GM12878 (cell line): ENCODE data around the gene PUS10. TPM values are rescaled to one million over a fixed set of nuclear protein-coding genes. Genes with fewer than 3 reads are reported as not detected.

Source experiments
- ATAC-seq: fragments of 200-7000 bp; cut with Tn5 transposase; 3 replicates; pipeline ENCODE4 v1.9.1; 2020; ENCODE audit warnings: mild to moderate bottlenecking, moderate library complexity
- BruUV-seq: library from RNA; stranded (reverse); fragments of 400-500 nt; replicated peaks from 2 replicates; lab custom pipeline; 2021; lab: Mats Ljungman, UMichigan
- CTCF ChIA-PET: fragments of 300-600 bp; sonication (Branson Sonifier 250); formaldehyde crosslinking; extraction: SDS; loops from one replicate; lab custom pipeline; 2021; ENCODE audit warnings: inconsistent platforms; lab: Yijun Ruan, JAX
- POLR2A ChIA-PET: fragments of 350-600 bp; formaldehyde crosslinking; extraction: SDS; loops from one replicate; lab custom pipeline; 2021; ENCODE audit warnings: inconsistent platforms; lab: Charles Lee
- RAD21 ChIA-PET: fragments of 300-600 bp; sonication (Branson Sonifier 250); formaldehyde crosslinking; loops from one replicate; lab custom pipeline; 2023; ENCODE audit warnings: antibody characterized with exemption; ENCODE audit not compliant: unreplicated experiment; lab: Charles Lee
- SMC1A ChIA-PET: fragments of 300-600 bp; sonication (Branson Sonifier 250); formaldehyde crosslinking; loops from one replicate; lab custom pipeline; 2023; ENCODE audit not compliant: unreplicated experiment, uncharacterized antibody; lab: Charles Lee
- DNase-seq: peaks from one replicate; pipeline ENCODE4 v3.0.0-alpha.2; 2011; ENCODE audit warnings: low read depth, low spot score
- FAIRE-seq: peaks from 3 replicates; lab custom pipeline; 2011; peaks lifted over from hg19 to GRCh38; lab: Jason Lieb, UNC
- H2AFZ ChIP-seq: 2 replicates; pipeline ENCODE4 v1.6.0; 2011; ENCODE audit warnings: low read depth, low read length, control low read depth; ENCODE audit not compliant: control insufficient read depth
- H3K27ac ChIP-seq: 2 replicates; pipeline ENCODE4 v1.5.1; 2011; ENCODE audit warnings: control low read depth; ENCODE audit not compliant: control insufficient read depth, insufficient read depth
- H3K27me3 ChIP-seq, 2 experiments: replicated peaks in 1 of 2; 2 replicates each; pipeline versions ENCODE4 v1.6.0 to v1.6.1; 2011; ENCODE audit warnings: low read length in 1 of 2; ENCODE audit not compliant: control insufficient read depth in 2 of 2, insufficient read depth in 2 of 2
- H3K36me3 ChIP-seq, 2 experiments: 2 replicates each; pipeline ENCODE4 v1.5.1; 2011; ENCODE audit warnings: low read length in 1 of 2; ENCODE audit not compliant: control insufficient read depth in 2 of 2, insufficient read depth in 2 of 2
- H3K4me1 ChIP-seq: 2 replicates; pipeline ENCODE4 v1.6.1; 2011; ENCODE audit warnings: mild to moderate bottlenecking, low read length, moderate library complexity, mixed read lengths; ENCODE audit not compliant: control insufficient read depth, insufficient read depth
- H3K4me2 ChIP-seq: 2 replicates; pipeline ENCODE4 v1.6.0; 2011; ENCODE audit warnings: control low read depth; ENCODE audit not compliant: control insufficient read depth, insufficient read depth
- H3K4me3 ChIP-seq: fragments of 200-600 bp; sonication (generic); 2 replicates; pipeline ENCODE4 v1.5.1; 2016
- H3K79me2 ChIP-seq: 2 replicates; pipeline ENCODE4 v1.6.0; 2011; ENCODE audit warnings: low read length; ENCODE audit not compliant: control insufficient read depth, insufficient read depth
- H3K9ac ChIP-seq: 2 replicates; pipeline ENCODE4 v1.8.0; 2011; ENCODE audit warnings: low read length, control low read depth, mixed read lengths; ENCODE audit not compliant: control insufficient read depth, insufficient read depth
- H3K9me3 ChIP-seq: replicated peaks from 3 replicates; pipeline ENCODE4 v1.5.1; 2011; ENCODE audit warnings: mild to moderate bottlenecking, low read length; ENCODE audit not compliant: control insufficient read depth, insufficient read depth
- H4K20me1 ChIP-seq: 2 replicates; pipeline ENCODE4 v1.6.0; 2011; ENCODE audit not compliant: control insufficient read depth, insufficient read depth
- CBX3 ChIP-seq: fragments of 200-600 bp; sonication (generic); IDR thresholded peaks from 2 replicates; pipeline ENCODE4 v1.6.1; 2016; ENCODE audit warnings: low read depth, borderline replicate concordance
- ELK1 ChIP-seq: IDR thresholded peaks from 2 replicates; pipeline ENCODE4 v1.6.1; 2012; ENCODE audit warnings: low read depth, low read length, improper control_type of control experiment
- HDAC6 ChIP-seq: fragments of 200-600 bp; sonication (generic); IDR thresholded peaks from one replicate; pipeline ENCODE4 v1.8.0; 2017; ENCODE audit warnings: antibody characterized with exemption; ENCODE audit not compliant: unreplicated experiment
- JUNB ChIP-seq: IDR thresholded peaks from 2 replicates; pipeline ENCODE4 v1.6.1; 2016; ENCODE audit warnings: antibody characterized with exemption, mild to moderate bottlenecking
- MLLT1 ChIP-seq: fragments of 450-650 bp; IDR thresholded peaks from 2 replicates; pipeline ENCODE4 v1.6.1; 2016; ENCODE audit warnings: mild to moderate bottlenecking
- SMARCA5 ChIP-seq: fragments of 450-650 bp; IDR thresholded peaks from 2 replicates; pipeline ENCODE4 v1.6.1; 2017; ENCODE audit warnings: mild to moderate bottlenecking
- SPI1 ChIP-seq: IDR thresholded peaks from 2 replicates; pipeline ENCODE4 v1.6.1; 2011; ENCODE audit warnings: low read depth, mild to moderate bottlenecking, low read length, moderate library complexity, borderline replicate concordance; ENCODE audit not compliant: insufficient read depth
- WRNIP1 ChIP-seq: IDR thresholded peaks from 2 replicates; pipeline ENCODE4 v1.6.1; 2011; ENCODE audit warnings: low read depth, low read length, improper control_type of control experiment, borderline replicate concordance
- ZNF274 ChIP-seq: IDR thresholded peaks from one replicate; pipeline ENCODE4 v1.8.0; 2011; ENCODE audit not compliant: insufficient read length, insufficient read depth
- ZNF622 ChIP-seq: fragments of 450-650 bp; IDR thresholded peaks from 2 replicates; pipeline ENCODE4 v1.6.1; 2017; ENCODE audit warnings: mild to moderate bottlenecking, inconsistent platforms
- WGBS: methylation state at CpG from one replicate; pipeline ENCODE4 v1.1.6; 2016; ENCODE audit warnings: low lambda C conversion rate; ENCODE audit not compliant: insufficient replicate concordance, insufficient coverage; ENCODE audit errors: missing lambda C conversion rate; 5-methylcytosine and 5-hydroxymethylcytosine counted together
- in situ Hi-C: fragments of 300-500 bp; cut with MboI; formaldehyde crosslinking; loops from 9 replicates; pipeline ENCODE4 v1.14.3; 2018; ENCODE audit warnings: mixed read lengths
- intact Hi-C: fragments of 100-400 bp; cut with micrococcal nuclease; formaldehyde crosslinking; loops from one replicate; pipeline ENCODE4 v1.14.2; 2022; ENCODE audit not compliant: unreplicated experiment
- polyA plus RNA-seq, 11 experiments: library from polyadenylated mRNA; depleted of rRNA in 4 of 11; unstranded in 6 of 11; stranded (reverse) in 5 of 11; fragments of >200 nt; fragmentation: Nextera tagmentation in 4 of 11; fragmentation: Illumina TruSeq in 1 of 11; extraction: Ambion mirVana in 4 of 11; extraction: Trizol in 1 of 11; gene quantifications; 1 replicate in 1 of 11; 2 replicates in 10 of 11; pipeline versions ENCODE4 v1.2.1 to v1.2.3, GENCODE V29; 2011 to 2016; ENCODE audit warnings: inconsistent platforms in 2 of 11, missing spikeins in 2 of 11, low read depth in 1 of 11
- total RNA-seq, 4 experiments: library from RNA; depleted of rRNA in 3 of 4; stranded (reverse); fragments of >200 nt in 3 of 4; fragmentation: Illumina TruSeq in 1 of 4; extraction: Trizol in 1 of 4; gene quantifications; 2 replicates each; pipeline versions ENCODE4 v1.2.1 to v1.2.3, GENCODE V29; 2013 to 2021
- TF ChIP-seq, protein P1 (sequence below): IDR thresholded peaks from 2 replicates; pipeline ENCODE4 v1.6.1; 2012; ENCODE audit warnings: improper control_type of control experiment, low read depth, low read length; ENCODE audit not compliant: insufficient replicate concordance
- TF ChIP-seq, protein P2 (sequence below): fragments of 450-650 bp; conservative IDR thresholded peaks from 2 replicates; pipeline ENCODE4 v1.6.1; 2017; ENCODE audit warnings: mild to moderate bottlenecking, moderate library complexity

The PUS10 gene
- total and polyA plus RNA-seq, 10 of the 15 experiments (the other 5 are each of a cell fraction or from before 2014, with no cell fraction given): 9.1 to 17.0 (median 13.0) TPM

DNA sequence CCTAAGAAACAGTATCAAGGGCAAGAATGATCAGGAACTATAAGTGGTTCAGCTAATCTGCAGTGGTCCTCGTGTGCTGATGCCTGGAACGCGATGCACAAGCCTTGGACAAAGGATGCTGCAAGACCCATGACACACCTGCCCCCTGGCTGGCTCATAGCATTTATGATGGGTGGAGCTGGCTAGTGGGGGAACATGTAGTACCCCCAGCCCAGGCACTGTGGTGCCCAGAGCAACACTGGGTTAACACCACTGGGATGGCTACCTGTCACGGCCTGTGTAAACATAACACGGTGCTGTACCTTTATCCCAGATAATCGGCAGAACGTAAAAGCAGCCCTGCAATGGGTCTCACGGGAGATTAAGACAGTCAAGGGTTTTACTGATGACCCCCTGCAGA lies 60.8 kb downstream of the PUS10 start:
- FAIRE-seq (no peak), DNase-seq (no peak), ATAC-seq (no peak)
- Histone ChIP-seq H3K79me2 (no peaks in the 10 kb centered on the region), H3K9ac (no peak overlapping the region), H3K4me3 (no peak overlapping the region), H3K4me2 (no peak overlapping the region), H3K36me3 (peaks cover 0 to 20% of the 10 kb centered on the region in 2 experiments; a peak in 2 of 4 replicates), H3K27me3 (no peaks in the 10 kb centered on the region), H3K9me3 (no peaks in the 10 kb centered on the region), H4K20me1 (no peaks in the 10 kb centered on the region), H3K4me1 (no peaks in the 10 kb centered on the region), H2AFZ (no peak overlapping the region), H3K27ac (no peak overlapping the region)
- BruUV-seq: no TSS peak
- RAD21 ChIA-PET: interaction anchor here (0.7 kb wide), 1 partner anchor 11 kb away, joined by 3 read pairs; no protein-coding TSS in a partner anchor
- TF ChIP-seq JUNB (no peak), SMARCA5 (no peak), SPI1 (no peak), CBX3 (no peak), WRNIP1 (no peak), HDAC6 (no peak), ELK1 (no peak), ZNF622 (no peak), MLLT1 (no peak), ZNF274 (no peak)
- TF ChIP-seq, protein P1, sequence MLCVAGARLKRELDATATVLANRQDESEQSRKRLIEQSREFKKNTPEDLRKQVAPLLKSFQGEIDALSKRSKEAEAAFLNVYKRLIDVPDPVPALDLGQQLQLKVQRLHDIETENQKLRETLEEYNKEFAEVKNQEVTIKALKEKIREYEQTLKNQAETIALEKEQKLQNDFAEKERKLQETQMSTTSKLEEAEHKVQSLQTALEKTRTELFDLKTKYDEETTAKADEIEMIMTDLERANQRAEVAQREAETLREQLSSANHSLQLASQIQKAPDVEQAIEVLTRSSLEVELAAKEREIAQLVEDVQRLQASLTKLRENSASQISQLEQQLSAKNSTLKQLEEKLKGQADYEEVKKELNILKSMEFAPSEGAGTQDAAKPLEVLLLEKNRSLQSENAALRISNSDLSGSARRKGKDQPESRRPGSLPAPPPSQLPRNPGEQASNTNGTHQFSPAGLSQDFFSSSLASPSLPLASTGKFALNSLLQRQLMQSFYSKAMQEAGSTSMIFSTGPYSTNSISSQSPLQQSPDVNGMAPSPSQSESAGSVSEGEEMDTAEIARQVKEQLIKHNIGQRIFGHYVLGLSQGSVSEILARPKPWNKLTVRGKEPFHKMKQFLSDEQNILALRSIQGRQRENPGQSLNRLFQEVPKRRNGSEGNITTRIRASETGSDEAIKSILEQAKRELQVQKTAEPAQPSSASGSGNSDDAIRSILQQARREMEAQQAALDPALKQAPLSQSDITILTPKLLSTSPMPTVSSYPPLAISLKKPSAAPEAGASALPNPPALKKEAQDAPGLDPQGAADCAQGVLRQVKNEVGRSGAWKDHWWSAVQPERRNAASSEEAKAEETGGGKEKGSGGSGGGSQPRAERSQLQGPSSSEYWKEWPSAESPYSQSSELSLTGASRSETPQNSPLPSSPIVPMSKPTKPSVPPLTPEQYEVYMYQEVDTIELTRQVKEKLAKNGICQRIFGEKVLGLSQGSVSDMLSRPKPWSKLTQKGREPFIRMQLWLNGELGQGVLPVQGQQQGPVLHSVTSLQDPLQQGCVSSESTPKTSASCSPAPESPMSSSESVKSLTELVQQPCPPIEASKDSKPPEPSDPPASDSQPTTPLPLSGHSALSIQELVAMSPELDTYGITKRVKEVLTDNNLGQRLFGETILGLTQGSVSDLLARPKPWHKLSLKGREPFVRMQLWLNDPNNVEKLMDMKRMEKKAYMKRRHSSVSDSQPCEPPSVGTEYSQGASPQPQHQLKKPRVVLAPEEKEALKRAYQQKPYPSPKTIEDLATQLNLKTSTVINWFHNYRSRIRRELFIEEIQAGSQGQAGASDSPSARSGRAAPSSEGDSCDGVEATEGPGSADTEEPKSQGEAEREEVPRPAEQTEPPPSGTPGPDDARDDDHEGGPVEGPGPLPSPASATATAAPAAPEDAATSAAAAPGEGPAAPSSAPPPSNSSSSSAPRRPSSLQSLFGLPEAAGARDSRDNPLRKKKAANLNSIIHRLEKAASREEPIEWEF: no peak
- TF ChIP-seq, protein P2, sequence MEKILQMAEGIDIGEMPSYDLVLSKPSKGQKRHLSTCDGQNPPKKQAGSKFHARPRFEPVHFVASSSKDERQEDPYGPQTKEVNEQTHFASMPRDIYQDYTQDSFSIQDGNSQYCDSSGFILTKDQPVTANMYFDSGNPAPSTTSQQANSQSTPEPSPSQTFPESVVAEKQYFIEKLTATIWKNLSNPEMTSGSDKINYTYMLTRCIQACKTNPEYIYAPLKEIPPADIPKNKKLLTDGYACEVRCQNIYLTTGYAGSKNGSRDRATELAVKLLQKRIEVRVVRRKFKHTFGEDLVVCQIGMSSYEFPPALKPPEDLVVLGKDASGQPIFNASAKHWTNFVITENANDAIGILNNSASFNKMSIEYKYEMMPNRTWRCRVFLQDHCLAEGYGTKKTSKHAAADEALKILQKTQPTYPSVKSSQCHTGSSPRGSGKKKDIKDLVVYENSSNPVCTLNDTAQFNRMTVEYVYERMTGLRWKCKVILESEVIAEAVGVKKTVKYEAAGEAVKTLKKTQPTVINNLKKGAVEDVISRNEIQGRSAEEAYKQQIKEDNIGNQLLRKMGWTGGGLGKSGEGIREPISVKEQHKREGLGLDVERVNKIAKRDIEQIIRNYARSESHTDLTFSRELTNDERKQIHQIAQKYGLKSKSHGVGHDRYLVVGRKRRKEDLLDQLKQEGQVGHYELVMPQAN: no peak
- WGBS: 94% methylated on average over 8 of the region's 8 CpGs
- intact Hi-C loops (no loop called here), in situ Hi-C loops (no loop called here)
- POLR2A ChIA-PET: interaction anchor here (0.7 kb wide), 1 partner anchor 540 kb away, joined by 5 read pairs; no protein-coding TSS in a partner anchor
- CTCF ChIA-PET: interaction anchor here (0.7 to 1.5 kb wide), 3 partner anchors 41 to 250 kb away, joined by 3 read pairs; no protein-coding TSS in a partner anchor
- SMC1A ChIA-PET: interaction anchor here (1.3 to 4.3 kb wide), 3 partner anchors 9 to 41 kb away, joined by 3 to 20 read pairs (median 4); no protein-coding TSS in a partner anchor
